SK-N-SH (cell line): ENCODE measurements around the gene PLD1. TPM values are rescaled to one million over a fixed set of nuclear protein-coding genes. Genes with fewer than 3 reads are reported as not detected.

Experiments
- CTCF ChIA-PET: fragments of 300-600, 350-600 bp; formaldehyde crosslinking; extraction: SDS; loops from one replicate; lab custom pipeline; 2021; lab: Yijun Ruan, JAX
- POLR2A ChIA-PET: fragments of 350-600 bp; sonication (Branson Sonifier 250); formaldehyde crosslinking; extraction: SDS; loops from one replicate; lab custom pipeline; 2020; ENCODE audit warnings: antibody characterized with exemption, inconsistent platforms; lab: Yijun Ruan, JAX
- DNase-seq: peaks from one replicate; pipeline ENCODE4 v3.0.0; 2012
- H2AFZ ChIP-seq: fragments of 200-600 bp; sonication (generic); 2 replicates; pipeline ENCODE4 v1.8.1; 2016; ENCODE audit warnings: antibody characterized with exemption, mild to moderate bottlenecking, low read depth
- H3F3A ChIP-seq: fragments of 200-600 bp; sonication (generic); replicated peaks from 2 replicates; pipeline ENCODE3; 2016; ENCODE audit warnings: antibody characterized with exemption, mild to moderate bottlenecking; ENCODE audit not compliant: insufficient read depth
- H3K27ac ChIP-seq, 2 experiments: fragments of 200-500 bp in 1 of 2; fragments of 200-600 bp in 1 of 2; sonication (Bioruptor generic) in 1 of 2; sonication (generic), shearing (Covaris generic) in 1 of 2; 2 replicates each; pipeline versions ENCODE4 v1.5.1 to v1.6.1; 2014 to 2016; ENCODE audit warnings: low read depth in 2 of 2, inconsistent platforms in 1 of 2, low read length in 1 of 2, mild to moderate bottlenecking in 1 of 2, mixed read lengths in 1 of 2
- H3K27me3 ChIP-seq: fragments of 200-600 bp; sonication (generic), shearing (Covaris generic); 2 replicates; pipeline ENCODE4 v1.6.1; 2016; ENCODE audit warnings: mixed run types; ENCODE audit not compliant: insufficient read depth
- H3K36me3 ChIP-seq, 2 experiments: fragments of 200-500 bp in 1 of 2; fragments of 200-600 bp in 1 of 2; sonication (Bioruptor generic) in 1 of 2; sonication (generic) in 1 of 2; replicated peaks in 1 of 2; 2 replicates each; pipeline versions ENCODE3 to v1.5.1; 2014 to 2016; ENCODE audit warnings: low read length in 1 of 2, mild to moderate bottlenecking in 1 of 2; ENCODE audit not compliant: insufficient read depth in 2 of 2, control insufficient read depth in 1 of 2
- H3K4me1 ChIP-seq, 2 experiments: fragments of 200-500 bp in 1 of 2; fragments of 200-600 bp in 1 of 2; sonication (Bioruptor generic) in 1 of 2; sonication (generic), shearing (Covaris generic) in 1 of 2; 2 replicates each; pipeline versions ENCODE4 v1.5.1 to v1.6.1; 2014 to 2016; ENCODE audit warnings: low read depth in 1 of 2, low read length in 1 of 2, mixed run types in 1 of 2; ENCODE audit not compliant: insufficient read depth in 2 of 2, control insufficient read depth in 1 of 2
- H3K4me2 ChIP-seq: fragments of 200-600 bp; sonication (generic), shearing (Covaris generic); 2 replicates; pipeline ENCODE4 v1.6.1; 2017; ENCODE audit warnings: mixed run types
- H3K4me3 ChIP-seq, 2 experiments: fragments of 200-500 bp in 1 of 2; fragments of 200-600 bp in 1 of 2; sonication (Bioruptor generic) in 1 of 2; sonication (generic), shearing (Covaris generic) in 1 of 2; 2 replicates each; pipeline versions ENCODE4 v1.5.1 to v1.8.1; 2014 to 2016; ENCODE audit warnings: low read depth in 2 of 2, inconsistent platforms in 1 of 2, low read length in 1 of 2, mild to moderate bottlenecking in 1 of 2, mixed read lengths in 1 of 2, moderate library complexity in 1 of 2
- H3K79me2 ChIP-seq: fragments of 200-600 bp; sonication (generic); 2 replicates; pipeline ENCODE4 v1.8.1; 2017; ENCODE audit warnings: mild to moderate bottlenecking; ENCODE audit not compliant: insufficient read depth
- H3K9ac ChIP-seq: fragments of 200-600 bp; sonication (generic); 2 replicates; pipeline ENCODE4 v1.6.1; 2017; ENCODE audit warnings: mixed run types
- H3K9me2 ChIP-seq: fragments of 200-600 bp; sonication (generic); 2 replicates; pipeline ENCODE4 v1.6.1; 2017; ENCODE audit warnings: mixed run types
- H3K9me3 ChIP-seq: fragments of 200-600 bp; sonication (generic); 2 replicates; pipeline ENCODE4 v1.6.1; 2017; ENCODE audit warnings: mixed run types, mild to moderate bottlenecking, moderate library complexity
- H4K20me1 ChIP-seq: fragments of 200-600 bp; sonication (generic); 2 replicates; pipeline ENCODE4 v1.6.1; 2017; ENCODE audit warnings: mild to moderate bottlenecking, mixed run types; ENCODE audit not compliant: insufficient read depth
- ELF1 ChIP-seq: IDR thresholded peaks from 2 replicates; pipeline ENCODE4 v1.4.0; 2012
- FOXJ3 ChIP-seq: sonication (generic); formaldehyde crosslinking; IDR thresholded peaks from 2 replicates; pipeline ENCODE4 v1.5.1; 2020; ENCODE audit warnings: mild to moderate bottlenecking, missing genetic modification reagents
- JUND ChIP-seq: IDR thresholded peaks from 2 replicates; pipeline ENCODE4 v1.4.0; 2012
- NRF1 ChIP-seq: IDR thresholded peaks from 2 replicates; pipeline ENCODE4 v1.6.1; 2012; ENCODE audit warnings: low read depth, mild to moderate bottlenecking, low read length
- RAD21 ChIP-seq: IDR thresholded peaks from 2 replicates; pipeline ENCODE4 v1.6.1; 2012; ENCODE audit warnings: mild to moderate bottlenecking, low read length
- REST ChIP-seq: IDR thresholded peaks from 2 replicates; pipeline ENCODE4 v1.6.1; 2012; ENCODE audit warnings: mild to moderate bottlenecking, low read depth, low read length, moderate library complexity
- TCF12 ChIP-seq: IDR thresholded peaks from 2 replicates; pipeline ENCODE4 v1.4.0; 2012
- USF1 ChIP-seq: IDR thresholded peaks from 2 replicates; pipeline ENCODE4 v1.4.0; 2012; ENCODE audit warnings: low read depth, borderline replicate concordance
- WGBS: methylation state at CpG from one replicate; pipeline ENCODE4 v1.1.6; 2017; ENCODE audit warnings: low lambda C conversion rate; 5-methylcytosine and 5-hydroxymethylcytosine counted together
- polyA plus RNA-seq, 3 experiments: library from polyadenylated mRNA; depleted of rRNA; stranded (reverse); fragments of >200 nt; gene quantifications; 2 replicates each; pipeline ENCODE4 v1.2.3, GENCODE V29; 2012
- TF ChIP-seq, protein P1 (sequence below): fragments of 150-350 bp; IDR thresholded peaks from 2 replicates; pipeline ENCODE4 v1.6.1; 2017; ENCODE audit warnings: antibody characterized with exemption, low read length, low read depth, borderline replicate concordance
- TF ChIP-seq, protein P2 (sequence below): fragments of 200-600 bp; sonication (generic); IDR thresholded peaks from 2 replicates; pipeline ENCODE4 v1.6.1; 2017; ENCODE audit warnings: antibody characterized with exemption, mild to moderate bottlenecking, moderate library complexity
- TF ChIP-seq, protein P3 (sequence below): IDR thresholded peaks from 2 replicates; pipeline ENCODE4; 2012

The PLD1 gene
- polyA plus RNA-seq, 1 of the 3 experiments (the other 2 are of a cell fraction), result 6.2 TPM

DNA sequence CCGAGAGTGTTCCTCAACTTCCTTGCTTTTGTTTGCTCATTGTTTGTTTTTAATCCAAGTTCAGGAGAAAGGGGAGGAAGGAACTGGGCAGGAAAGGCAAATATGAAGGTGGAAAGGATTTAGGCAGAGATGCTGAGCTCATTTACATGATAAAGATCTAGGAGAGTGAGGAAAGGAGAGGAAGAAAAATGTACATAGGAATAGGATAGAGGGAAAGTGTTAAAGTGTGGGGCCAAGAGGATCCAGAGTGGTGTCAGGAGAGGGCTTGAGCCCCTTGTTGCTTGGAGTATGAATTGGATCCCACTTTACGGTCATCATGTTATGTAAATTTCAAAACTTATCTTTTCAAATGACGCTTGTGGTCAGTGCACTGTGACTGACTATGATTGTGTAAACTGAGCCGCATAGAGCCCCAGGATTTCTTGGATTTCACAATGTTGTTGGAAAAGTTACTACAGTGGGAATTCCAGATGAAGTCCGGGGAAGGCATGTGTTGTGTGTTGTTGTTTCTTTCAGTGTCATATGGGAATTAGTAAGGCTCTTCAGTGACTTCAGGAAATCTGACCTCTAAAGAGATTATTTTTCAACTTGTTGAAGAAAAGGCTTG, 15.0 kb upstream of the PLD1 start (continued):
- TF ChIP-seq, protein P1, sequence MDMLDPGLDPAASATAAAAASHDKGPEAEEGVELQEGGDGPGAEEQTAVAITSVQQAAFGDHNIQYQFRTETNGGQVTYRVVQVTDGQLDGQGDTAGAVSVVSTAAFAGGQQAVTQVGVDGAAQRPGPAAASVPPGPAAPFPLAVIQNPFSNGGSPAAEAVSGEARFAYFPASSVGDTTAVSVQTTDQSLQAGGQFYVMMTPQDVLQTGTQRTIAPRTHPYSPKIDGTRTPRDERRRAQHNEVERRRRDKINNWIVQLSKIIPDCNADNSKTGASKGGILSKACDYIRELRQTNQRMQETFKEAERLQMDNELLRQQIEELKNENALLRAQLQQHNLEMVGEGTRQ, result no peak
- TF ChIP-seq, all 33 proteins: peak for 0

- CTCF ChIA-PET, result no interaction called here
- Histone ChIP-seq H3F3A (no peaks in the 10 kb centered on the region), H3K27me3 (no peaks in the 10 kb centered on the region), H3K4me2 (no peak overlapping the region), H3K4me1 (peaks cover 0 to 2% of the 10 kb centered on the region in 2 experiments; a peak in 3 of 4 replicates), H3K9me3 (no peaks in the 10 kb centered on the region), H4K20me1 (no peaks in the 10 kb centered on the region), H3K79me2 (no peaks in the 10 kb centered on the region), H3K9me2 (no peaks in the 10 kb centered on the region), H3K27ac (no peak overlapping the region), H3K4me3 (no peak overlapping the region), H2AFZ (no peak overlapping the region), H3K36me3 (no peaks in the 10 kb centered on the region), H3K9ac (no peak overlapping the region)
- POLR2A ChIA-PET, result no interaction called here
- TF ChIP-seq FOXJ3, result no peak
- 78% methylated on average over 7 of the region's 7 CpGs for WGBS
- no peak for DNase-seq
These were observed 14.5 kb upstream of the PLD1 start for GRCh38 chr3:171824824-171825221.

DNA sequence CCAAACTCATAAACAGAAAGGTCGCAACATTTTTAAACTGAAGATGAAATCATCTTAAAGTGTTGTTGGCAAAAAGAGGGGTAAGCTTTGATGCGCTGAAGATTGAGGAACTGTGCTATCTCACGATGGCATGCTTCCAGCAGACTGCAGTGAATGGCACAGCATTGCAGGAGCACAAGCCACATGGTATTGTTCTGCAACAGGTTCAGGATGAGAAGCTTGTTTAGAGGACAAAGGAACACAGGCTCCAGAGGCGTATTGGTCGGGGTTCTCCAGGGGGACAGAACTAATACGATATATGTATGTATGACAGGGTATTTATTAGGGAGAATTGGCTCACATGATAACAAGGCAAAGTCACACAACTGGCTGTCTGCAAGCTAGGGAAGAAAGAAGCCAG, 13.8 kb upstream of the PLD1 start:
- ChIA-PET CTCF (interaction anchor here (1.3 kb wide), 1 partner anchor 14 kb away, joined by 3 read pairs; the partner anchor contains the start of gene PLD1), POLR2A (no interaction called here)
- H3K79me2 ChIP-seq, result no peaks in the 10 kb centered on the region
- no peaks in the 10 kb centered on the region for H3K27me3 ChIP-seq
- no peak overlapping the region for H3K4me3 ChIP-seq
- H3K36me3 ChIP-seq, result no peaks in the 10 kb centered on the region
- 92% methylated on average over 6 of the region's 6 CpGs for WGBS
- TF ChIP-seq, protein P2, sequence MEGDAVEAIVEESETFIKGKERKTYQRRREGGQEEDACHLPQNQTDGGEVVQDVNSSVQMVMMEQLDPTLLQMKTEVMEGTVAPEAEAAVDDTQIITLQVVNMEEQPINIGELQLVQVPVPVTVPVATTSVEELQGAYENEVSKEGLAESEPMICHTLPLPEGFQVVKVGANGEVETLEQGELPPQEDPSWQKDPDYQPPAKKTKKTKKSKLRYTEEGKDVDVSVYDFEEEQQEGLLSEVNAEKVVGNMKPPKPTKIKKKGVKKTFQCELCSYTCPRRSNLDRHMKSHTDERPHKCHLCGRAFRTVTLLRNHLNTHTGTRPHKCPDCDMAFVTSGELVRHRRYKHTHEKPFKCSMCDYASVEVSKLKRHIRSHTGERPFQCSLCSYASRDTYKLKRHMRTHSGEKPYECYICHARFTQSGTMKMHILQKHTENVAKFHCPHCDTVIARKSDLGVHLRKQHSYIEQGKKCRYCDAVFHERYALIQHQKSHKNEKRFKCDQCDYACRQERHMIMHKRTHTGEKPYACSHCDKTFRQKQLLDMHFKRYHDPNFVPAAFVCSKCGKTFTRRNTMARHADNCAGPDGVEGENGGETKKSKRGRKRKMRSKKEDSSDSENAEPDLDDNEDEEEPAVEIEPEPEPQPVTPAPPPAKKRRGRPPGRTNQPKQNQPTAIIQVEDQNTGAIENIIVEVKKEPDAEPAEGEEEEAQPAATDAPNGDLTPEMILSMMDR, result no peak
- TF ChIP-seq, protein P3, sequence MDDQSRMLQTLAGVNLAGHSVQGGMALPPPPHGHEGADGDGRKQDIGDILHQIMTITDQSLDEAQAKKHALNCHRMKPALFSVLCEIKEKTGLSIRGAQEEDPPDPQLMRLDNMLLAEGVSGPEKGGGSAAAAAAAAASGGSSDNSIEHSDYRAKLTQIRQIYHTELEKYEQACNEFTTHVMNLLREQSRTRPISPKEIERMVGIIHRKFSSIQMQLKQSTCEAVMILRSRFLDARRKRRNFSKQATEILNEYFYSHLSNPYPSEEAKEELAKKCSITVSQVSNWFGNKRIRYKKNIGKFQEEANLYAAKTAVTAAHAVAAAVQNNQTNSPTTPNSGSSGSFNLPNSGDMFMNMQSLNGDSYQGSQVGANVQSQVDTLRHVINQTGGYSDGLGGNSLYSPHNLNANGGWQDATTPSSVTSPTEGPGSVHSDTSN, result no peak
- TF ChIP-seq ELF1, result no peak
- TF ChIP-seq TCF12, result no peak
- no peak for TF ChIP-seq RAD21
- no peak for TF ChIP-seq NRF1
- no peak for TF ChIP-seq JUND
- no peak for TF ChIP-seq USF1
- no peak for TF ChIP-seq FOXJ3
- no peak for TF ChIP-seq REST
- no peak overlapping the region for H3K9ac ChIP-seq
- DNase-seq, result no peak
- H3F3A ChIP-seq, result no peaks in the 10 kb centered on the region
- H3K9me2 ChIP-seq, result no peaks in the 10 kb centered on the region
- no peaks in the 10 kb centered on the region for H3K4me1 ChIP-seq
- H3K4me2 ChIP-seq, result no peak overlapping the region
- H3K27ac ChIP-seq, result no peak overlapping the region
- H4K20me1 ChIP-seq, result no peaks in the 10 kb centered on the region
- no peak overlapping the region for H2AFZ ChIP-seq
- H3K9me3 ChIP-seq, result no peaks in the 10 kb centered on the region
